PC-9 (cell line): ENCODE results near the gene FAM193A. TPM values are rescaled to one million over a fixed set of nuclear protein-coding genes. Genes with fewer than 3 reads are reported as not detected.

ENCODE experiments used
- BruUV-seq: library from RNA; stranded (reverse); fragments of 400-500 nt; replicated peaks from 2 replicates; lab custom pipeline; 2021; lab: Mats Ljungman, UMichigan
- CTCF ChIA-PET: fragments of 300-600 bp; sonication (Branson Sonifier 250); formaldehyde crosslinking; loops from one replicate; lab custom pipeline; 2022; ENCODE audit warnings: antibody characterized with exemption; lab: Charles Lee
- POLR2A ChIA-PET: fragments of 300-600 bp; sonication (Branson Sonifier 250); formaldehyde crosslinking; loops from one replicate; lab custom pipeline; 2022; ENCODE audit warnings: antibody characterized with exemption; ENCODE audit not compliant: unreplicated experiment; lab: Charles Lee
- DNase-seq, 2 experiments: peaks; one replicate each; pipeline versions ENCODE4 v3.0.0 to v3.0.0-alpha.2; 2015 to 2022; ENCODE audit warnings: mixed read lengths in 1 of 2
- H2AFZ ChIP-seq: fragments of 200-600 bp; sonication (generic); 2 replicates; pipeline ENCODE4 v1.8.1; 2017; ENCODE audit warnings: antibody characterized with exemption
- H3F3A ChIP-seq: fragments of 200-600 bp; sonication (generic); 2 replicates; pipeline ENCODE4 v1.8.1; 2017; ENCODE audit warnings: antibody characterized with exemption, mild to moderate bottlenecking, low read depth; ENCODE audit not compliant: insufficient read depth
- H3K27ac ChIP-seq: fragments of 200-600 bp; sonication (generic); 2 replicates; pipeline ENCODE4 v1.6.1; 2016; ENCODE audit warnings: mixed run types
- H3K27me3 ChIP-seq: fragments of 200-600 bp; sonication (generic); 2 replicates; pipeline ENCODE4 v1.6.1; 2016; ENCODE audit warnings: low read depth, mixed run types; ENCODE audit not compliant: insufficient read depth
- H3K36me3 ChIP-seq: fragments of 200-600 bp; sonication (generic); 2 replicates; pipeline ENCODE4 v1.6.1; 2016; ENCODE audit warnings: low read depth, mixed run types
- H3K4me1 ChIP-seq: fragments of 200-600 bp; sonication (generic); replicated peaks from 2 replicates; pipeline ENCODE4 v1.6.1; 2016; ENCODE audit warnings: mixed run types; ENCODE audit not compliant: insufficient read depth
- H3K4me2 ChIP-seq: fragments of 200-600 bp; sonication (generic); 2 replicates; pipeline ENCODE4 v1.6.1; 2017; ENCODE audit warnings: mixed run types
- H3K4me3 ChIP-seq: fragments of 200-600 bp; sonication (generic); 2 replicates; pipeline ENCODE4 v1.6.1; 2016; ENCODE audit warnings: mixed run types
- H3K79me2 ChIP-seq: fragments of 200-600 bp; sonication (generic); 2 replicates; pipeline ENCODE4 v1.6.1; 2017; ENCODE audit warnings: low read depth, mixed run types
- H3K9me2 ChIP-seq: fragments of 200-600 bp; sonication (generic); 2 replicates; pipeline ENCODE4 v1.8.1; 2017; ENCODE audit warnings: mild to moderate bottlenecking; ENCODE audit not compliant: insufficient read depth
- H3K9me3 ChIP-seq: fragments of 200-600 bp; sonication (generic); 2 replicates; pipeline ENCODE4 v1.8.1; 2016; ENCODE audit warnings: low read depth; ENCODE audit not compliant: insufficient read depth
- H4K20me1 ChIP-seq: fragments of 200-600 bp; sonication (generic); 2 replicates; pipeline ENCODE4 v1.8.1; 2017; ENCODE audit not compliant: insufficient read depth
- EZH2 ChIP-seq: fragments of 200-600 bp; sonication (generic); IDR thresholded peaks from 2 replicates; pipeline ENCODE4 v1.8.0; 2017; ENCODE audit warnings: antibody characterized with exemption, low read depth
- intact Hi-C: fragments of 100-400 bp; cut with micrococcal nuclease; formaldehyde crosslinking; loops from one replicate; pipeline ENCODE4 v1.10.0; 2022; ENCODE audit not compliant: unreplicated experiment
- total RNA-seq: library from RNA; stranded (reverse); gene quantifications from 2 replicates; pipeline ENCODE4 v1.2.3, GENCODE V29; 2021
- TF ChIP-seq, protein P1 (sequence below): fragments of 200-600 bp; sonication (generic); conservative IDR thresholded peaks from 2 replicates; pipeline ENCODE4 v1.6.1; 2017; ENCODE audit warnings: mixed run types, antibody characterized with exemption, mild to moderate bottlenecking, moderate library complexity

Gene FAM193A
- total RNA-seq, 1 experiment from 2014 or later = 23.4 TPM

DNA sequence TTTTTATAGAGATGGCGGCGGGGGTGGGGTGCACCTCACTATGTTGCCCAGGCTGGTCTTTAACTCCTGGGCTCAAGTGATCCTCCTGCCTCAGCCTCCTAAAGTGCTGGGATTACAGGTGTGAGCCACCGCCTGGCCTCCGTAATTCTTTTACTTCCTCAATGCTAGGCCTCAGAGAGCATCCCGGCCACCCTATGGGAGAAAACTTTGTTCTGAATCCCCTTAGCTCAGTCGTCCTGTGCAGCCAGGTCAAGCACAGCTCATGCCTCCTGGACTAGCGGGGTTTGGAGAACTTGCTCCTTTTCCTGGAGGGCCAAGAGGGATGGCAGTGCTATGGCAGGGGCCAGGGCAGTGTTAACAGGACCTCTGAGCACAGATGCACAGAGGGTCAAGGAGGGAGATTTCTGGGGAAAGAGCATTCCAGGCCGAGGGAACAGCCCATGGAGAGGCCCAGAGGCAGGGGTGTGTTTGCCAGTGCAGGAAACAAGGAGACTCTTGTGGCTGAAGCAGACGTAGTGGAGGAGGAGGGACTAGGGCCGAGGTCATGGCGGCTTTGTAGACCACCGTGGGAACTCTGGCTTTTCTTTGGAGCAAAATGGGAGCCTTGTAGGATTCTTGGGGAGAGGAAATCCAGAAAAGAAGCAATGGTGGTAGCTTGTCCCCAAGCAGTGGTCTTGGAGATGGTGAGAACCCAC is 229.5 kb downstream of the FAM193A start:
- no peaks in the 10 kb centered on the region for H4K20me1 ChIP-seq
- ChIA-PET CTCF (interaction anchor here (0.6 kb wide), 1 partner anchor 100 kb away, joined by 8 read pairs; no protein-coding TSS in a partner anchor), POLR2A (no interaction called here)
- no peak for DNase-seq
- BruUV-seq = no TSS peak
- H3K4me2 ChIP-seq = no peak overlapping the region
- no peaks in the 10 kb centered on the region for H3K4me1 ChIP-seq
- H2AFZ ChIP-seq = no peak overlapping the region
- H3K27me3 ChIP-seq = no peaks in the 10 kb centered on the region
- H3K27ac ChIP-seq = no peak overlapping the region
- intact Hi-C loops = no loop called here
- no peak overlapping the region for H3K4me3 ChIP-seq
- no peaks in the 10 kb centered on the region for H3K36me3 ChIP-seq
- no peaks in the 10 kb centered on the region for H3K79me2 ChIP-seq
- TF ChIP-seq, protein P1, sequence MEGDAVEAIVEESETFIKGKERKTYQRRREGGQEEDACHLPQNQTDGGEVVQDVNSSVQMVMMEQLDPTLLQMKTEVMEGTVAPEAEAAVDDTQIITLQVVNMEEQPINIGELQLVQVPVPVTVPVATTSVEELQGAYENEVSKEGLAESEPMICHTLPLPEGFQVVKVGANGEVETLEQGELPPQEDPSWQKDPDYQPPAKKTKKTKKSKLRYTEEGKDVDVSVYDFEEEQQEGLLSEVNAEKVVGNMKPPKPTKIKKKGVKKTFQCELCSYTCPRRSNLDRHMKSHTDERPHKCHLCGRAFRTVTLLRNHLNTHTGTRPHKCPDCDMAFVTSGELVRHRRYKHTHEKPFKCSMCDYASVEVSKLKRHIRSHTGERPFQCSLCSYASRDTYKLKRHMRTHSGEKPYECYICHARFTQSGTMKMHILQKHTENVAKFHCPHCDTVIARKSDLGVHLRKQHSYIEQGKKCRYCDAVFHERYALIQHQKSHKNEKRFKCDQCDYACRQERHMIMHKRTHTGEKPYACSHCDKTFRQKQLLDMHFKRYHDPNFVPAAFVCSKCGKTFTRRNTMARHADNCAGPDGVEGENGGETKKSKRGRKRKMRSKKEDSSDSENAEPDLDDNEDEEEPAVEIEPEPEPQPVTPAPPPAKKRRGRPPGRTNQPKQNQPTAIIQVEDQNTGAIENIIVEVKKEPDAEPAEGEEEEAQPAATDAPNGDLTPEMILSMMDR = no peak
- no peak for TF ChIP-seq EZH2
- H3F3A ChIP-seq = no peaks in the 10 kb centered on the region
- no peaks in the 10 kb centered on the region for H3K9me2 ChIP-seq
- no peaks in the 10 kb centered on the region for H3K9me3 ChIP-seq

DNA sequence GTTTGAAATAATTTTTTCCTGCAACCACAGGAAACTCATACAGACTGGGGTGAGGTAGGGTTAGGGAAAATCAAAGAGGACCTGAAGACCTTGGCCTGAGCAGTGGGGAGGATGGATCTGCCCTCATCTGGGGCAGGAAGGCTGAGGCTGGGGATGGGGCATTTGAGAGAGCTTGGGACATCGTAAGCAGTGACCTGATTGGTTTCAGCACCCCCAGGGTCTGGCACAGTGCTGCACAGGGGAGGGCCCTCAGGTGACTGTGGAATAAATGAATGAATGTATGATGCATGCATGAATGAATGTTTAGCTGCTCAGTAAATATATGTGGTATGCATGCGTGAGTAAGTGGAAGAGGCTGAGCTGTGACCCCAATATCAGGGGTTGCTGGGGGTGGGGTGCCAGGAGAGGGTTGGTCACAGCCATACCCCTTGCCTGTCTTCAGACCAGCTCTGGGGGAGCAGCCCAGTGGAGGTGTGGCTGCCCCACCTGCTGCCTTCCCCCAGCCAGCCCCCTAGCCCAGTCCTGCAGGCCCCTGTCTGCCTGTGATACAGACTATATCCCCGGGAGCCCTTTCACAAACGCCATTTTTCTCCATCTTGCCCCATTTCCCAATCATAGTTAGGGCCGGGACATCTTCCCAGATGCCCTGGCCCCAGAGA is 230.7 kb downstream of the FAM193A start:
- H2AFZ ChIP-seq = no peak overlapping the region
- ChIA-PET POLR2A (interaction anchor here (0.6 kb wide), 1 partner anchor 307 kb away, joined by 16 read pairs; the partner anchor contains the start of genes HTT and HTT-AS), CTCF (no interaction called here)
- H3K9me3 ChIP-seq = no peaks in the 10 kb centered on the region
- H3K4me1 ChIP-seq = no peaks in the 10 kb centered on the region
- H3K9me2 ChIP-seq = no peaks in the 10 kb centered on the region
- no peaks in the 10 kb centered on the region for H3F3A ChIP-seq
- H3K27ac ChIP-seq = no peak overlapping the region
- no peaks in the 10 kb centered on the region for H3K36me3 ChIP-seq
- no peaks in the 10 kb centered on the region for H3K27me3 ChIP-seq
- no TSS peak for BruUV-seq
- no peaks in the 10 kb centered on the region for H3K79me2 ChIP-seq
- H4K20me1 ChIP-seq = no peaks in the 10 kb centered on the region
- TF ChIP-seq, protein P1 = no peak
- no peak for TF ChIP-seq EZH2
- intact Hi-C loops = no loop called here
- no peak overlapping the region for H3K4me3 ChIP-seq
- no peak for DNase-seq
- no peak overlapping the region for H3K4me2 ChIP-seq

DNA sequence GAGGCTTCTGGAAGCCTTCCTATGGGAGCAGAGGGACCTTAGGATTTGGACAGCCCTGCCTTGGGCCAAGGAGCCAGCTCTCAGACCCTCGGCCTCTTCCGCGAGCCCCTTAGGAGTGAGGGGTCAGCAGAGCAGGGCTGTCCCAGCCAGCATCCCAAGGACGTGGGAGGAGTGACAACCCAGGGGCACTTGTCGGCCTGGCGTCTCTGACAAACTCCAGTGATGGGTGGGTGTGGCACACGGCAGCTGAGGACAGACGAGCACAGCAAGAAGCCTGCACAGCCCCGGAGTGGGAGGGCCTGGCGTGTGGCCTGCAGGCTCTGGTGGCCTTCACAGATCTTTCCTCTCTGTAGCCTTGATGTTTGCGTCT is 231.2 kb downstream of the FAM193A start:
- Histone ChIP-seq H3K27ac (no peak overlapping the region), H3K9me2 (no peaks in the 10 kb centered on the region), H2AFZ (no peak overlapping the region), H3K4me3 (no peak overlapping the region), H3F3A (no peaks in the 10 kb centered on the region), H4K20me1 (no peaks in the 10 kb centered on the region), H3K4me1 (no peaks in the 10 kb centered on the region), H3K4me2 (no peak overlapping the region), H3K79me2 (no peaks in the 10 kb centered on the region), H3K9me3 (no peaks in the 10 kb centered on the region), H3K36me3 (no peaks in the 10 kb centered on the region), H3K27me3 (no peaks in the 10 kb centered on the region)
- POLR2A ChIA-PET = no interaction called here
- no peak for DNase-seq
- BruUV-seq = no TSS peak
- CTCF ChIA-PET = no interaction called here
- no peak for TF ChIP-seq EZH2
- TF ChIP-seq, protein P1 = no peak
- intact Hi-C loops = no loop called here
